CD8-positive, alpha-beta memory T cell (primary cell): Measurements from ENCODE around the gene GRK3. TPM values are rescaled to one million over a fixed set of nuclear protein-coding genes. Genes with fewer than 3 reads are reported as not detected.

Experiments
- CTCF ChIA-PET: fragments of 350-600 bp; sonication (Branson Sonifier 250); formaldehyde crosslinking; loops from one replicate; lab custom pipeline; 2021; ENCODE audit warnings: antibody characterized with exemption; lab: Charles Lee
- POLR2A ChIA-PET: fragments of 350-600 bp; sonication (Branson Sonifier 250); formaldehyde crosslinking; loops from one replicate; lab custom pipeline; 2021; ENCODE audit warnings: antibody characterized with exemption; lab: Charles Lee
- DNase-seq, 5 donors: peaks; one replicate each; pipeline versions ENCODE4 v3.0.0 to v3.0.0-alpha.2; 2020 to 2022; ENCODE audit warnings: mixed read lengths in 1 of 5
- H3K27ac ChIP-seq: one replicate; pipeline ENCODE4 v1.7.0; 2013; ENCODE audit warnings: low read depth, mild to moderate bottlenecking, low read length, moderate library complexity
- H3K27me3 ChIP-seq: 2 replicates; pipeline ENCODE4 v1.7.0; 2013; ENCODE audit warnings: low read length, mild to moderate bottlenecking; ENCODE audit not compliant: insufficient read depth, poor library complexity, severe bottlenecking
- H3K36me3 ChIP-seq: 2 replicates; pipeline ENCODE4 v1.7.0; 2013; ENCODE audit warnings: mild to moderate bottlenecking, low read length, moderate library complexity; ENCODE audit not compliant: insufficient read depth
- H3K4me1 ChIP-seq: 2 replicates; pipeline ENCODE4 v1.7.0; 2013; ENCODE audit warnings: mild to moderate bottlenecking, low read length, moderate library complexity; ENCODE audit not compliant: insufficient read depth
- H3K4me3 ChIP-seq: 2 replicates; pipeline ENCODE4 v1.7.0; 2013; ENCODE audit warnings: mild to moderate bottlenecking, low read length
- H3K9me3 ChIP-seq: 2 replicates; pipeline ENCODE4 v1.7.0; 2013; ENCODE audit warnings: mild to moderate bottlenecking, low read length
- H3K27ac Mint-ChIP-seq, 8 donors: one replicate each; pipeline ENCODE4 v1.8.0; 2020 to 2021; ENCODE audit warnings: mixed read lengths in 8 of 8, mild to moderate bottlenecking in 6 of 8, inconsistent platforms in 3 of 8, moderate library complexity in 3 of 8
- H3K27me3 Mint-ChIP-seq, 2 donors: one replicate each; pipeline ENCODE4 v1.8.0; 2020 to 2021; ENCODE audit warnings: mixed read lengths in 2 of 2, mild to moderate bottlenecking in 1 of 2, moderate library complexity in 1 of 2
- H3K36me3 Mint-ChIP-seq, 3 donors: one replicate each; pipeline ENCODE4 v1.8.0; 2020 to 2021; ENCODE audit warnings: mixed read lengths in 3 of 3, inconsistent platforms in 1 of 3, mild to moderate bottlenecking in 1 of 3
- H3K4me1 Mint-ChIP-seq, 3 donors: one replicate each; pipeline ENCODE4 v1.8.0; 2020 to 2021; ENCODE audit warnings: mixed read lengths in 3 of 3, inconsistent platforms in 1 of 3, mild to moderate bottlenecking in 1 of 3
- H3K4me3 Mint-ChIP-seq, 7 donors: one replicate each; pipeline ENCODE4 v1.8.0; 2020 to 2021; ENCODE audit warnings: mixed read lengths in 7 of 7, mild to moderate bottlenecking in 6 of 7, moderate library complexity in 4 of 7, inconsistent platforms in 2 of 7
- H3K9me3 Mint-ChIP-seq, 5 donors: one replicate each; pipeline ENCODE4 v1.8.0; 2020 to 2022; ENCODE audit warnings: mixed read lengths in 5 of 5, mild to moderate bottlenecking in 3 of 5, moderate library complexity in 2 of 5, inconsistent platforms in 1 of 5
- polyA plus RNA-seq: library from polyadenylated mRNA; unstranded; fragments of 300-500 nt; fragmentation: Illumina TruSeq; gene quantifications from one replicate; pipeline ENCODE4 v1.2.3, GENCODE V29; 2021
- total RNA-seq, 2 experiments: library from RNA; stranded (reverse); gene quantifications; one replicate each; pipeline ENCODE4 v1.2.3, GENCODE V29; 2021

The GRK3 gene
- total and polyA plus RNA-seq, 3 experiments from 2014 or later = 0.26 to 9.4 (median 8.3) TPM

DNA sequence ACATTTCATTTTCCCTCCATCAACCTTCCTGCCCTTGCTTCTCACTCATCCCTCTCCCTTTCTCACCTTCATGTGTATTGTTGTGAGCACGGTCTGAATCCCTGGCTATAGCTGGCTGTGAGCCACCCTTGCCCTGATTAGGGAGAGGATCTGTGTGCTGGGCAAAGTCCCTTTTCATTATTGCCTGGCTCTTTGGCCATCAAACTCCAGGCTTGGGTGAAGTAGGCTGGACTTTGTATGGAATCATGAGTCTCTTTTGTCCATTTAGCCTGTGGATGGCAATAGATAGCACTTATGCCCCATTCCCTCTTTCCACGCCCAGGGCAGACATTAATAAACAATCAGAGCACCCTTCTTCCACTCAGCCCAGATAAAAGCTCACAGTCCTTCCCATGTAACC lies 184.2 kb downstream of the GRK3 start:
- H3K27ac Mint-ChIP-seq = no peak overlapping the region

DNA sequence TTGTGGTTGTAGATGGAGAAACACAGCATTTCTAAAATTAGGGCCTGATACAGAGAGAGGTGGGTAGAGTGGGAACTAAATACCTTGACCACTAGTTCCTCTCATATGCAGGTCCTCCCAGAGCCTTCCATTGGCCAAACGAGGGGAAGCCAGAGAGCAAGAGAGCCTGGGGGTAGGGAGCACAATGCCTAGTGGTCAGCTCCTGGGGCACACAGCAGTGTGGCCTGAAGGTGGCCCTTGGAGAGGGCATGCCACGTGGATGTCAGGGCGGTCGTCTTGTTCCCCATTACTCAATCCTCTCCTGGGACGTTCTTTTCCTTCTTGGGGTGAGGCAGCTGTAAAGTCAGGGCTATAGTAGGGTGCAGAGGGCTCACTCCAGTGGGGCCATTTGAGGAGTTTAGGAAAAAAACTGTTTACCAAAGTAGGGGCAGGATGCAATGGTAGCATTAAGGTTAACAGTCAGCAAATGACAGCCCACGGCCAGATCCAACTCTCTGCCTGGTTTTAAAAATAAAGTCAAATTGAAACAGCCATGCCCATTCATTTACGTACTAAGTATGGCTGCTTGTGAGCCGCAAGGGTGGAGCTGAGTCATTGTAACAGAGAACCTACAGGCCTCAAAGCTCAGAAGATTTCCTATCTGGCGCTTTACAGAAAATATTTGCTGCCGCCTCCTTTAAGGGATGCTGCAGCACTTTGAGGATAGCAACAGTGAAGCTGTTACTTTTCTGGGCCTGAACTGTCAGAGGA lies 185.1 kb downstream of the GRK3 start:
- no peaks in the 10 kb centered on the region for H3K4me1 ChIP-seq
- Mint-ChIP-seq H3K27me3 (peaks cover 0 to 3% of the 10 kb centered on the region in 2 donors), H3K4me1 (peaks cover 0 to 7% (median 7%) of the 10 kb centered on the region in 3 donors), H3K4me3 (no peak overlapping the region), H3K36me3 (no peaks in the 10 kb centered on the region), H3K9me3 (no peaks in the 10 kb centered on the region), H3K27ac (peak overlapping the region in 1 of 8 donors; percentile 20)
- ChIA-PET POLR2A (no interaction called here), CTCF (no interaction called here)
- no peak for DNase-seq
- no peaks in the 10 kb centered on the region for H3K9me3 ChIP-seq
- H3K27me3 ChIP-seq = no peaks in the 10 kb centered on the region
- H3K4me3 ChIP-seq = no peak overlapping the region
- no peaks in the 10 kb centered on the region for H3K36me3 ChIP-seq
- no peak overlapping the region for H3K27ac ChIP-seq

More for the DNA sequence above, 184.2 kb downstream of the GRK3 start:
- ChIA-PET POLR2A (no interaction called here), CTCF (no interaction called here)
- no peaks in the 10 kb centered on the region for H3K27me3 ChIP-seq
- no peak overlapping the region for H3K27ac ChIP-seq
- no peaks in the 10 kb centered on the region for H3K36me3 ChIP-seq
- no peaks in the 10 kb centered on the region for H3K9me3 ChIP-seq
- Mint-ChIP-seq H3K4me3 (no peak overlapping the region), H3K36me3 (no peaks in the 10 kb centered on the region), H3K27me3 (peaks cover 0 to 3% of the 10 kb centered on the region in 2 donors), H3K9me3 (no peaks in the 10 kb centered on the region), H3K4me1 (peaks cover 0 to 7% (median 7%) of the 10 kb centered on the region in 3 donors)
- no peaks in the 10 kb centered on the region for H3K4me1 ChIP-seq
- DNase-seq = no peak
- H3K4me3 ChIP-seq = no peak overlapping the region

DNA sequence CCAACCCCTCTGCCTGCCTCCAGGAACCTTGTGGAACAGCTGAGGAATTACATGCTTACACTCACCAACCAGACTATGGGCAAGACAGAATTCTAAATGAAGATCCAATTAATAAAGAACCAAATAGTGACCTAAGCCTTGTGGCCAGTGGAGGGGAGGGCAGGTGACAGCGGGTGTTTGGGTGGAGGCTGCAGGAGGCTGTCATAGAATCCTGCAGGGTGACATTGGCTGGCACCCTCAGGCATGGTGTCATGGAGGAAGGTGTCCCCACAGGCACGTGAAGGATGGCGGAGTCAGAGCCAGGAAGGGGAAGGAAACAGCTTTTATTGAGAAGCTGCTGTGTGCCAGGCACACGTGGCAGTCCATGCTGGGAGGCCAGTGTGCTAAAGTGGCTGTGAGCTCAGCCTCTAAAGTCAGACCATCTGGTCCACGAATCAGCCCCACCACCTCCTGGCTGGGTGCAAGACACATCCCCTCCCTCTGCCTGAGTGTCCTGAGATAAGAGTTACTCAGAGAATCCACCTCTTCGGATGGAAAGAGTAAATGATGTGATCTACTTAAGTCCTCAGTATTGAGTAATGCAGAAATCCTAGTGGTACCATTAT lies 186.2 kb downstream of the GRK3 start:
- no peaks in the 10 kb centered on the region for H3K36me3 ChIP-seq
- H3K4me1 ChIP-seq = no peaks in the 10 kb centered on the region
- Mint-ChIP-seq H3K27me3 (peaks cover 0 to 5% of the 10 kb centered on the region in 2 donors), H3K4me1 (peaks cover 0 to 7% (median 7%) of the 10 kb centered on the region in 3 donors), H3K9me3 (no peaks in the 10 kb centered on the region), H3K27ac (no peak overlapping the region), H3K36me3 (no peaks in the 10 kb centered on the region), H3K4me3 (no peak overlapping the region)
- no peaks in the 10 kb centered on the region for H3K27me3 ChIP-seq
- DNase-seq = no peak
- ChIA-PET CTCF (no interaction called here), POLR2A (no interaction called here)
- no peaks in the 10 kb centered on the region for H3K9me3 ChIP-seq
- H3K27ac ChIP-seq = no peak overlapping the region
- H3K4me3 ChIP-seq = no peak overlapping the region

DNA sequence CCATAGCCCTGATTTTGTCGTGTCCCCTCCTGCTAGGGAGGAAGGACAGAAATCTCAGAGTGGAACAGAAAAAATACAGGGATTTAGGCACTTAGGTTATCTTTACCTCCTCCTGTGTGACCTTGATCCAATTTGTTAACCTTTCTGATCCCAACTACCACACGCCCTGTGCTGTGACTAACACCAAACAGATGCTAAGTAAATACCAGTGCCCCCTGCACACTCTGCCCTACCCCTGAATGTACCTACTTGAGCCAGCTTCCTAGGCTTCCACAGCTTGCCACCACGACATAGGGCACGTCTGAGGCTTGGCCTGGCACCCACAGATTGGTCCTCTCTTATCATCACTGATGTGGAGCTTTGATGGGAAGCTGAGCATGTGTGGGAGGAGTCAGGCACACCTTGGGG lies 186.7 kb downstream of the GRK3 start:
- Histone ChIP-seq H3K27me3 (no peaks in the 10 kb centered on the region), H3K4me3 (no peak overlapping the region), H3K27ac (no peak overlapping the region), H3K9me3 (no peaks in the 10 kb centered on the region), H3K36me3 (no peaks in the 10 kb centered on the region), H3K4me1 (no peaks in the 10 kb centered on the region)
- Mint-ChIP-seq H3K36me3 (no peaks in the 10 kb centered on the region), H3K27me3 (peaks cover 0 to 5% of the 10 kb centered on the region in 2 donors), H3K27ac (peak overlapping the region in 1 of 8 donors; percentile 81), H3K4me1 (peaks cover 0 to 7% (median 7%) of the 10 kb centered on the region in 3 donors), H3K4me3 (no peak overlapping the region), H3K9me3 (no peaks in the 10 kb centered on the region)
- no peak for DNase-seq
- ChIA-PET CTCF (no interaction called here), POLR2A (no interaction called here)

DNA sequence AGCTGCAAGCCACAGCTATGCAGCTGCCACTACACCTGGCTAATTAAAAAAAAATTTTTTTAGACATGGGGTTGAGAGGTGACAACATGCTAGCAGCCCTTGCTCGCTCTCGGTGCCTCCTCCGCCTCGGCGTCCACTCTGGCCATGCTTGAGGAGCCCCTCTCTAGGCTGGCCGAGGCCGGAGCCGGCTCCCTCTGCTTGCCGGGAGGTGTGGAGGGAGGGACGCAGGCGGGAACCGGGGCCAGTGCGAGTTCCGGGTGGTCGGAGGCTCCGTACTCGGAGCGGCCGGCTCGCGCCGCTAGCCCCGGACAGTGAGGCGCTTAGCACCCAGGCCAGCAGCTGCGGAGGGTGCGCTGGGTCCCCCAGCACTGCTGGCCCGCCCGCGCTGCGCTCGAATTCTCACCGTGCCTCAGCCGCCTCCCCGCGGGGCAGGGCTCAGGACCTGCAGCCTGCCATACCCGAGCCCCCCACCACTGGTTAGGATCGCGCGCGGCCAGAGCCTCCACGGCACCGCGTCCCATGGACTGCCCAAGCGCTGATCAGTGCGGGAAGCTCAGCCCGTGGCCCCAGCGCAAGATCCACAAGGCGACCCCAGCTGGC lies 188.2 kb downstream of the GRK3 start:
- H3K27ac ChIP-seq = no peak overlapping the region
- no peaks in the 10 kb centered on the region for H3K9me3 ChIP-seq
- no peak overlapping the region for H3K27ac Mint-ChIP-seq
- H3K36me3 Mint-ChIP-seq = no peaks in the 10 kb centered on the region
- H3K27me3 Mint-ChIP-seq = peaks cover 0 to 5% of the 10 kb centered on the region in 2 donors
- no peak for DNase-seq
- ChIA-PET CTCF (no interaction called here), POLR2A (no interaction called here)
- H3K27me3 ChIP-seq = no peaks in the 10 kb centered on the region
- no peaks in the 10 kb centered on the region for H3K9me3 Mint-ChIP-seq
- H3K4me3 Mint-ChIP-seq = no peak overlapping the region
- H3K4me1 ChIP-seq = no peaks in the 10 kb centered on the region
- peaks cover 0 to 7% (median 7%) of the 10 kb centered on the region in 3 donors for H3K4me1 Mint-ChIP-seq
- no peak overlapping the region for H3K4me3 ChIP-seq
- no peaks in the 10 kb centered on the region for H3K36me3 ChIP-seq

DNA sequence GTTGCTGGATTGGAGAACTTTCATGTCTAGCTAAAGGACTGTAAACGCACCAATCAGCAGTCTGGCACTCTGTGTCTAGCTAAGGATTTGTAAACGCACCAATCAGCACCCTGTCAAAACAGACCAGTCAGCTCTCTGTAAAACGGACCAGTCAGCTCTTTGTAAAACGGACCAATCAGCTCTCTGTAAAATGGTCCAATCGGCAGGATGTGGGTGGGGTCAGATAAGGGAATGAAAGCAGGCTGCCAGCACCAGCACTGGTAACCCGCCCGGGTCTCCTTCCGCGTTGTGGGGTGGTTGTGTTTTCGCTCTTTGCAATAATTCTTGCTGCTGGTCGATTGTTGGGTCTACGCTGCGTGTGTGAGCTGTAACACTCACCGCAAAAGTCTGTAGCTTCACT lies 188.8 kb downstream of the GRK3 start:
- H3K9me3 Mint-ChIP-seq = no peaks in the 10 kb centered on the region
- Histone ChIP-seq H3K9me3 (no peaks in the 10 kb centered on the region), H3K27me3 (no peaks in the 10 kb centered on the region), H3K36me3 (no peaks in the 10 kb centered on the region), H3K4me1 (no peaks in the 10 kb centered on the region), H3K27ac (no peak overlapping the region), H3K4me3 (no peak overlapping the region)
- no peaks in the 10 kb centered on the region for H3K36me3 Mint-ChIP-seq
- H3K27ac Mint-ChIP-seq = no peak overlapping the region
- CTCF ChIA-PET = no interaction called here
- POLR2A ChIA-PET = no interaction called here
- peaks cover 0 to 5% of the 10 kb centered on the region in 2 donors for H3K27me3 Mint-ChIP-seq
- H3K4me1 Mint-ChIP-seq = peaks cover 0 to 7% (median 7%) of the 10 kb centered on the region in 3 donors
- DNase-seq = no peak
- H3K4me3 Mint-ChIP-seq = no peak overlapping the region

DNA sequence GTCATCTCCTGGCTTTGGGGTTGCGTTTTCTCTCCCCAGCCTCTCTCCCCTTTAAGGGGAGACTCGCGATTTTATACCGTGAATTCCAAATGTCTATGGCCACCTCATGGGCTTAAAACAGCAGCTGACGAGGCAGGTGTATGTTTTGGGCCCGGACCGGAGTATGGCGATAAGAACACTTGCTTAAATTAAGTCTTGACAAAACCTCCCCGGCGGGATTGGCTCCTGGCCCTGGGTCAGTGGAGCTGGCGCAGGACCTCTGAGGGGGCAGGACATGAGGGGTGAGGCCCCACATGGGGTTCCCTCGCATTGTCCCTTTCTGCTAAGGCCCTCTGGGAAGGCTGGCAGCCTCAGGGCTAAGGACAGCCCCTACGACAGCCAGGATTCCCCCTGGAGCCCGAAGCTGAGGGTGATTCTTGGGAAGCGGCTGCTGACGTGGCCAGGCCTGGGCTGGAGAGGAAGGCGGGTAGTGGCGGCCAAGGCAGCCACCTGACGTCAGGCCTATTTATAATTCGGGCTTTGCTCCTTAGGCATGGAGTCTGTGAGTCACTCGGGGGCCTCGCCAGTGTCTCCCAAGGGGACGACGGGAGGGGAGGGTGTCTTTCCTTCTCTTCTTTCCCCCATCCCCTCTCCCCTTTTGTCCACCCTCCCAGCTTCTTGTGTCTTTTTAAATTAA lies 190.2 kb downstream of the GRK3 start:
- no peak overlapping the region for H3K27ac Mint-ChIP-seq
- Histone ChIP-seq H3K4me3 (no peak overlapping the region), H3K9me3 (no peaks in the 10 kb centered on the region), H3K4me1 (no peaks in the 10 kb centered on the region), H3K27me3 (no peaks in the 10 kb centered on the region), H3K36me3 (no peaks in the 10 kb centered on the region), H3K27ac (no peak overlapping the region)
- DNase-seq = no peak
- ChIA-PET CTCF (no interaction called here), POLR2A (no interaction called here)
- H3K4me1 Mint-ChIP-seq = peaks cover 0 to 4% (median 4%) of the 10 kb centered on the region in 3 donors
- H3K27me3 Mint-ChIP-seq = peaks cover 4 to 8% of the 10 kb centered on the region in 2 donors
- no peaks in the 10 kb centered on the region for H3K9me3 Mint-ChIP-seq
- H3K4me3 Mint-ChIP-seq = no peak overlapping the region
- no peaks in the 10 kb centered on the region for H3K36me3 Mint-ChIP-seq

DNA sequence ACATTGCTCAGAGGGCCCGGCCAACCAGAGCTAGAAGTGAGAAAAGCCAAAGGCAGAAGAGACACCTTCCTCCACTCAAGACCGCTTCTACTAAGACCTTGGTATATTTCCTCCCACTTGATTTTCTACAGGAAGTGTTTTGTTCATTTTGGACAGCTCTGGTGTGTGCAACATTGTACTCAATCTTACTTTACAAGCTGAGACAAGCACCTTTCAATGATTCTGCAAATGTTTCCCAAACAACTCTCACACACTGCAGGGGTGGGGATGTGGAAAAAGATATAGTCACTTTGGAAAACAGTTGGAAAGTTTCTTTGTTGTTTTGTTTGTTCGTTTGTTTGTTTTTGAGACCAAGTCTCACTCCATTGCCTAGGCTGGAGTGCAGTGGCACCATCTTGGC lies 193.2 kb downstream of the GRK3 start:
- Mint-ChIP-seq H3K27ac (no peak overlapping the region), H3K4me1 (no peaks in the 10 kb centered on the region), H3K4me3 (no peak overlapping the region), H3K36me3 (no peaks in the 10 kb centered on the region), H3K27me3 (peaks cover 7% of the 10 kb centered on the region in 2 donors), H3K9me3 (no peaks in the 10 kb centered on the region)
- Histone ChIP-seq H3K27me3 (no peaks in the 10 kb centered on the region), H3K4me3 (no peak overlapping the region), H3K9me3 (no peaks in the 10 kb centered on the region), H3K27ac (no peak overlapping the region), H3K36me3 (no peaks in the 10 kb centered on the region), H3K4me1 (no peaks in the 10 kb centered on the region)
- no peak for DNase-seq
- POLR2A ChIA-PET = no interaction called here
- CTCF ChIA-PET = no interaction called here
